Spleen (tissue), 11 donors: ENCODE measurements around the gene SLC36A4. TPM values are rescaled to one million over a fixed set of nuclear protein-coding genes. Genes with fewer than 3 reads are reported as not detected.

ENCODE experiments used
- DNase-seq: peaks from one replicate; pipeline ENCODE4 v3.0.0-alpha.2; 2020
- H3K27ac ChIP-seq, 8 donors: fragments of 200-600 bp; sonication (generic) in 7 of 8; 1 replicate in 4 of 8; 2 replicates in 4 of 8; pipeline versions ENCODE4 v1.5.0 to v1.8.0; 2016 to 2021; ENCODE audit warnings: inconsistent platforms in 4 of 8, mild to moderate bottlenecking in 4 of 8, moderate library complexity in 1 of 8
- H3K27me3 ChIP-seq, 7 donors: fragments of 200-600 bp; sonication (generic) in 6 of 7; replicated peaks in 1 of 7; 1 replicate in 4 of 7; 2 replicates in 3 of 7; pipeline versions ENCODE4 v1.5.0 to v1.8.0; 2016 to 2021; ENCODE audit warnings: inconsistent platforms in 3 of 7, mild to moderate bottlenecking in 1 of 7
- H3K36me3 ChIP-seq, 6 donors: fragments of 200-600 bp; sonication (generic) in 5 of 6; 1 replicate in 4 of 6; 2 replicates in 2 of 6; pipeline versions ENCODE4 v1.5.0 to v1.8.0; 2016 to 2021; ENCODE audit warnings: inconsistent platforms in 2 of 6
- H3K4me1 ChIP-seq, 6 donors: fragments of 200-600 bp; sonication (generic) in 5 of 6; 1 replicate in 3 of 6; 2 replicates in 3 of 6; pipeline versions ENCODE4 v1.5.0 to v1.8.0; 2016 to 2021; ENCODE audit warnings: inconsistent platforms in 3 of 6
- H3K4me3 ChIP-seq, 8 donors: fragments of 200-600 bp; sonication (generic) in 7 of 8; 1 replicate in 4 of 8; 2 replicates in 4 of 8; pipeline versions ENCODE4 v1.5.0 to v1.8.0; 2016 to 2021; ENCODE audit warnings: inconsistent platforms in 4 of 8, mild to moderate bottlenecking in 4 of 8, moderate library complexity in 2 of 8
- H3K9me3 ChIP-seq, 8 donors: fragments of 200-600 bp; sonication (generic) in 7 of 8; 1 replicate in 4 of 8; 2 replicates in 4 of 8; pipeline versions ENCODE4 v1.5.0 to v1.8.0; 2016 to 2021; ENCODE audit warnings: inconsistent platforms in 4 of 8
- CTCF ChIP-seq, 11 experiments: fragments of 200-600 bp in 7 of 11; fragments of 450-650 bp in 4 of 11; sonication (generic) in 4 of 11; IDR thresholded peaks in 8 of 11; conservative IDR thresholded peaks in 3 of 11; 1 replicate in 7 of 11; 2 replicates in 4 of 11; pipeline versions ENCODE4 v1.4.0 to v1.8.0; 2016 to 2021; ENCODE audit warnings: antibody characterized with exemption in 11 of 11, inconsistent platforms in 4 of 11, mild to moderate bottlenecking in 1 of 11
- POLR2A ChIP-seq, 3 donors: fragments of 450-650 bp; IDR thresholded peaks; one replicate each; pipeline ENCODE4 v1.5.1; 2017; ENCODE audit warnings: antibody characterized with exemption in 3 of 3, mild to moderate bottlenecking in 1 of 3
- POLR2AphosphoS5 ChIP-seq, 3 donors: sonication (generic); formaldehyde crosslinking; IDR thresholded peaks; one replicate each; pipeline ENCODE4 v1.5.1; 2017; ENCODE audit warnings: antibody characterized with exemption in 3 of 3
- WGBS, 5 donors: extraction: QIAGEN DNeasy Blood & Tissue Kit in 3 of 5; methylation state at CpG; one replicate each; pipeline versions ENCODE4 v1.1.5 to v1.1.7; 2013 to 2018; 5-methylcytosine and 5-hydroxymethylcytosine counted together
- intact Hi-C: fragments of 100-400 bp; cut with DNase I; formaldehyde crosslinking; loops from one replicate; pipeline ENCODE4 v1.15.0; 2023; ENCODE audit warnings: low total_unique reads
- polyA plus RNA-seq, 3 donors: library from polyadenylated mRNA; stranded (reverse); fragments of 200-250 nt; gene quantifications; one replicate each; pipeline ENCODE4 v1.2.1, GENCODE V29; 2013
- total RNA-seq, 7 donors: library from RNA; depleted of rRNA in 3 of 7; stranded (reverse); fragments of >200 nt in 3 of 7; fragmentation: NEBNext Ultra II Directional in 4 of 7; extraction: Animal tissue kit (Norgen Biotek cat#: 25700) in 4 of 7; gene quantifications; one replicate each; pipeline versions ENCODE4 v1.1.0 to v1.2.1, GENCODE V29; 2016 to 2021
- donor health status: healthy with polysubstance abuse.
- donor health status: DM: no; HTN: no; CAD: no; lungs with moderate emphysema.
- donor health status: DM: no; HTN: no; CAD: no.
- donor health status: Bipolar disorder and iron deficiency.
- donor health status: healthy.
- donor health status: DM: no; HTN: no; CAD: no.
- donor health status: DM: yes; HTN: yes; CAD: no.

Gene SLC36A4
- total and polyA plus RNA-seq, 10 donors, result 2.6 to 41.4 (median 17.3) TPM

- Histone ChIP-seq H3K4me1 (no peaks in the 10 kb centered on the region), H3K9me3 (no peaks in the 10 kb centered on the region), H3K36me3 (no peaks in the 10 kb centered on the region), H3K27ac (no peak overlapping the region), H3K27me3 (peaks cover 0 to 15% (median 0%) of the 10 kb centered on the region in 7 donors), H3K4me3 (no peak overlapping the region)
- intact Hi-C loops, result no loop called here
- TF ChIP-seq CTCF (IDR thresholded peaks at IDR 0.05 in 8 of 11, conservative IDR thresholded peaks at IDR 0.05 in 3 of 11) (no peak), POLR2A (IDR thresholded peaks at IDR 0.05) (no peak)
- DNase-seq, result no peak
- WGBS, 5 donors, result 73 to 89% (median 78%) methylated on average over 2 of the region's 2 CpGs
Measured at GRCh38 chr11:93122535-93123235, 75.1 kb downstream of the SLC36A4 start.

- no peak for TF ChIP-seq POLR2A (IDR thresholded peaks at IDR 0.05)
- TF ChIP-seq CTCF (IDR thresholded peaks at IDR 0.05 in 8 of 11, conservative IDR thresholded peaks at IDR 0.05 in 3 of 11), result no peak
- no peak overlapping the region for H3K4me3 ChIP-seq
- no peak overlapping the region for H3K27ac ChIP-seq
- H3K9me3 ChIP-seq, result no peaks in the 10 kb centered on the region
- H3K4me1 ChIP-seq, result no peaks in the 10 kb centered on the region
- H3K27me3 ChIP-seq, result peaks cover 0 to 18% (median 0%) of the 10 kb centered on the region in 7 donors
- H3K36me3 ChIP-seq, result no peaks in the 10 kb centered on the region
- no peak for DNase-seq
- intact Hi-C loops, result no loop called here
Measured at GRCh38 chr11:93118276-93118675, 79.5 kb downstream of the SLC36A4 start.

GRCh38 chr11:93117565-93117964, 80.2 kb downstream of the SLC36A4 start:
- WGBS, 5 donors, result 39 to 49% (median 40%) methylated on average over 6 of the region's 6 CpGs
- Histone ChIP-seq H3K4me1 (no peaks in the 10 kb centered on the region), H3K4me3 (no peak overlapping the region), H3K27ac (no peak overlapping the region), H3K9me3 (no peaks in the 10 kb centered on the region), H3K27me3 (peaks cover 0 to 18% (median 0%) of the 10 kb centered on the region in 7 donors), H3K36me3 (no peaks in the 10 kb centered on the region)
- DNase-seq, result no peak
- TF ChIP-seq POLR2AphosphoS5 (IDR thresholded peaks at IDR 0.05), result no peak
- TF ChIP-seq POLR2A (IDR thresholded peaks at IDR 0.05), result no peak
- no peak for TF ChIP-seq CTCF (IDR thresholded peaks at IDR 0.05 in 8 of 11, conservative IDR thresholded peaks at IDR 0.05 in 3 of 11)
- intact Hi-C loops, result no loop called here

- WGBS, 5 donors, result 43 to 62% (median 55%) methylated on average over 6 of the region's 6 CpGs
- Histone ChIP-seq H3K36me3 (no peaks in the 10 kb centered on the region), H3K27ac (no peak overlapping the region), H3K9me3 (no peaks in the 10 kb centered on the region), H3K27me3 (peaks cover 0 to 18% (median 0%) of the 10 kb centered on the region in 7 donors), H3K4me1 (no peaks in the 10 kb centered on the region), H3K4me3 (no peak overlapping the region)
- intact Hi-C loops, result no loop called here
- TF ChIP-seq CTCF (IDR thresholded peaks at IDR 0.05 in 8 of 11, conservative IDR thresholded peaks at IDR 0.05 in 3 of 11) (no peak), POLR2A (IDR thresholded peaks at IDR 0.05) (no peak), POLR2AphosphoS5 (IDR thresholded peaks at IDR 0.05) (no peak)
- DNase-seq, result no peak
Measured at GRCh38 chr11:93116641-93117441, 81.0 kb downstream of the SLC36A4 start.
